IMR-90 (cell line): ENCODE results near the gene TICAM1. TPM values are rescaled to one million over a fixed set of nuclear protein-coding genes. Genes with fewer than 3 reads are reported as not detected.
A peak's percentile ranks its signal among the peaks of the same experiment; 100 is the strongest.

Experiments used
- ATAC-seq: fragments of 200-7000 bp; cut with Tn5 transposase; 2 replicates; pipeline ENCODE4 v1.9.1; 2020; ENCODE audit warnings: low read depth, mild to moderate bottlenecking, moderate library complexity
- BruUV-seq: library from RNA; stranded (reverse); fragments of 400-500 nt; replicated peaks from 2 replicates; lab custom pipeline; 2021; lab: Mats Ljungman, UMichigan
- CTCF ChIA-PET: fragments of 300-600 bp; formaldehyde crosslinking; extraction: SDS; loops from one replicate; lab custom pipeline; 2021; ENCODE audit warnings: antibody characterized with exemption; lab: Yijun Ruan, JAX
- POLR2A ChIA-PET: fragments of 300-600 bp; sonication (Branson Sonifier 250); formaldehyde crosslinking; loops from one replicate; lab custom pipeline; 2022; ENCODE audit warnings: antibody characterized with exemption; ENCODE audit not compliant: unreplicated experiment; lab: Charles Lee
- DNase-seq: peaks from one replicate; pipeline ENCODE4 v3.0.0; 2013
- H2AFZ ChIP-seq: replicated peaks from 2 replicates; pipeline ENCODE3; 2013; ENCODE audit warnings: low read length, mild to moderate bottlenecking; ENCODE audit not compliant: poor library complexity
- H2AK5ac ChIP-seq: 2 replicates; pipeline ENCODE4 v1.6.1; 2013; ENCODE audit warnings: low read depth, low read length, inconsistent platforms
- H2AK9ac ChIP-seq: replicated peaks from 2 replicates; pipeline ENCODE3; 2013; ENCODE audit warnings: mild to moderate bottlenecking, low read depth, low read length, moderate library complexity; ENCODE audit not compliant: poor library complexity
- H2BK120ac ChIP-seq: 2 replicates; pipeline ENCODE4 v1.6.1; 2013; ENCODE audit warnings: low read depth, low read length, inconsistent platforms
- H2BK15ac ChIP-seq: 3 replicates; pipeline ENCODE4 v1.6.1; 2013; ENCODE audit warnings: low read depth, low read length, inconsistent platforms
- H2BK20ac ChIP-seq: 2 replicates; pipeline ENCODE4 v1.6.1; 2013; ENCODE audit warnings: low read depth, mild to moderate bottlenecking, inconsistent platforms, low read length, moderate library complexity
- H2BK5ac ChIP-seq: 2 replicates; pipeline ENCODE4 v1.6.1; 2013; ENCODE audit warnings: mild to moderate bottlenecking, low read depth, low read length, inconsistent platforms; ENCODE audit not compliant: poor library complexity, severe bottlenecking
- H3K14ac ChIP-seq: replicated peaks from 2 replicates; pipeline ENCODE4 v1.6.1; 2013; ENCODE audit warnings: low read depth, low read length, inconsistent platforms
- H3K18ac ChIP-seq: 2 replicates; pipeline ENCODE4 v1.6.1; 2013; ENCODE audit warnings: low read depth, low read length, control low read depth
- H3K23ac ChIP-seq: 2 replicates; pipeline ENCODE4 v1.6.1; 2013; ENCODE audit warnings: low read depth, low read length, inconsistent platforms
- H3K27ac ChIP-seq: 2 replicates; pipeline ENCODE4 v1.5.1; 2013; ENCODE audit warnings: mild to moderate bottlenecking, control low read depth, low read length; ENCODE audit not compliant: insufficient read depth
- H3K27me3 ChIP-seq: 2 replicates; pipeline ENCODE4 v1.6.1; 2013; ENCODE audit warnings: low read length; ENCODE audit not compliant: control insufficient read depth, insufficient read depth
- H3K36me3 ChIP-seq: 2 replicates; pipeline ENCODE4 v1.6.1; 2013; ENCODE audit warnings: low read length, mixed read lengths; ENCODE audit not compliant: control insufficient read depth, insufficient read depth
- H3K4ac ChIP-seq: 2 replicates; pipeline ENCODE4 v1.6.1; 2013; ENCODE audit warnings: low read depth, low read length, inconsistent platforms
- H3K4me1 ChIP-seq: 2 replicates; pipeline ENCODE4 v1.6.1; 2013; ENCODE audit warnings: low read length, mixed read lengths; ENCODE audit not compliant: control insufficient read depth, insufficient read depth
- H3K4me2 ChIP-seq: 2 replicates; pipeline ENCODE4 v1.6.1; 2013; ENCODE audit warnings: low read depth, mild to moderate bottlenecking, control low read depth, low read length, moderate library complexity
- H3K4me3 ChIP-seq: 2 replicates; pipeline ENCODE4 v1.5.1; 2013; ENCODE audit warnings: low read depth, mild to moderate bottlenecking, control low read depth, low read length, moderate library complexity; ENCODE audit not compliant: insufficient read depth
- H3K56ac ChIP-seq: 2 replicates; pipeline ENCODE4 v1.6.1; 2013; ENCODE audit warnings: low read length, inconsistent platforms; ENCODE audit not compliant: insufficient read depth; ENCODE audit errors: extremely low read depth
- H3K79me1 ChIP-seq, 2 experiments: 2 replicates each; pipeline ENCODE4 v1.6.1; 2013; ENCODE audit warnings: low read length in 2 of 2, inconsistent platforms in 1 of 2, low read depth in 1 of 2
- H3K9ac ChIP-seq: 2 replicates; pipeline ENCODE4 v1.6.1; 2013; ENCODE audit warnings: low read depth, low read length, control low read depth
- H3K9me1 ChIP-seq: 2 replicates; pipeline ENCODE4 v1.6.1; 2013; ENCODE audit warnings: low read length, inconsistent platforms; ENCODE audit not compliant: insufficient read depth
- H3K9me3 ChIP-seq: 2 replicates; pipeline ENCODE4 v1.6.1; 2013; ENCODE audit warnings: low read length; ENCODE audit not compliant: control insufficient read depth, insufficient read depth
- H4K20me1 ChIP-seq: 2 replicates; pipeline ENCODE4 v1.6.1; 2013; ENCODE audit warnings: low read length, inconsistent platforms; ENCODE audit not compliant: insufficient read depth
- H4K5ac ChIP-seq: 2 replicates; pipeline ENCODE4 v1.6.1; 2013; ENCODE audit warnings: mild to moderate bottlenecking, low read depth, low read length, control low read depth
- H4K8ac ChIP-seq, 2 experiments: 2 replicates each; pipeline ENCODE4 v1.6.1; 2013; ENCODE audit warnings: low read depth in 2 of 2, low read length in 2 of 2, control low read depth in 1 of 2, inconsistent platforms in 1 of 2
- H4K91ac ChIP-seq: 2 replicates; pipeline ENCODE4 v1.6.1; 2013; ENCODE audit warnings: low read depth, low read length, inconsistent platforms; ENCODE audit not compliant: insufficient read depth
- CEBPB ChIP-seq: IDR thresholded peaks from 2 replicates; pipeline ENCODE4 v1.6.1; 2012; ENCODE audit warnings: low read depth, low read length, improper control_type of control experiment
- CHD1 ChIP-seq: IDR thresholded peaks from 2 replicates; pipeline ENCODE4 v1.6.1; 2012; ENCODE audit warnings: low read depth, low read length, improper control_type of control experiment
- RFX5 ChIP-seq: IDR thresholded peaks from 2 replicates; pipeline ENCODE4 v1.8.0; 2012; ENCODE audit warnings: low read depth, mild to moderate bottlenecking, low read length, moderate library complexity
- SMC3 ChIP-seq: fragments of 150-350 bp; IDR thresholded peaks from 2 replicates; pipeline ENCODE4 v1.6.1; 2016; ENCODE audit warnings: low read depth, mild to moderate bottlenecking, antibody characterized with exemption, low read length, moderate library complexity
- WGBS, 2 experiments: methylation state at CpG; one replicate each; pipeline versions ENCODE4 v1.1.5 to v1.1.7; 2013; ENCODE audit warnings: missing lambda C conversion rate in 2 of 2; ENCODE audit not compliant: insufficient read length in 1 of 2; ENCODE audit errors: extremely low coverage in 2 of 2; 5-methylcytosine and 5-hydroxymethylcytosine counted together
- dilution Hi-C: fragments of 300-500 bp; cut with HindIII; formaldehyde crosslinking; loops from one replicate; pipeline ENCODE4 v1.14.3; 2018; ENCODE audit warnings: low sequenced_read_pairs; ENCODE audit not compliant: unreplicated experiment
- in situ Hi-C: fragments of 300-500 bp; cut with MboI; formaldehyde crosslinking; loops from 3 replicates; pipeline ENCODE4 v1.14.3; 2019; ENCODE audit warnings: low sequenced_read_pairs, inconsistent platforms, mixed read lengths
- intact Hi-C: fragments of 100-400 bp; cut with micrococcal nuclease; formaldehyde crosslinking; loops from 2 replicates; pipeline ENCODE4 v1.10.0; 2022
- polyA plus RNA-seq, 3 experiments: library from polyadenylated mRNA; depleted of rRNA; stranded (reverse); fragments of >200 nt; gene quantifications; 2 replicates each; pipeline ENCODE4 v1.2.3, GENCODE V29; 2012; ENCODE audit warnings: low replicate concordance in 1 of 3
- total RNA-seq: library from RNA; depleted of rRNA; stranded (reverse); fragments of >200 nt; gene quantifications from 2 replicates; pipeline ENCODE4 v1.2.3, GENCODE V29; 2012
- TF ChIP-seq, protein P1 (sequence below): fragments of 150-350 bp; IDR thresholded peaks from 2 replicates; pipeline ENCODE4 v1.6.1; 2016; ENCODE audit warnings: low read depth, mild to moderate bottlenecking, low read length, moderate library complexity, borderline replicate concordance
- TF ChIP-seq, protein P2 (sequence below): conservative IDR thresholded peaks from 2 replicates; pipeline ENCODE4 v1.5.1; 2012; ENCODE audit warnings: mild to moderate bottlenecking, low read depth, low read length, improper control_type of control experiment

Gene TICAM1
- total and polyA plus RNA-seq, 2 of the 4 experiments (the other 2 are of a cell fraction), result 0.90 to 9.2 TPM

GRCh38 chr19:4830332-4830731, 1.2 kb downstream of the TICAM1 start:
- peak overlapping the region; percentile 99 for H2AK9ac ChIP-seq
- H3K27ac ChIP-seq, result no peak overlapping the region; the same call in 1 of the 2 replicates
- H2BK120ac ChIP-seq, result no peak overlapping the region
- dilution Hi-C loops (no loop called here), in situ Hi-C loops (no loop called here), intact Hi-C loops (no loop called here)
- H4K20me1 ChIP-seq, result peaks cover 22% of the 10 kb centered on the region; the same call in 1 of the 2 replicates
- peak overlapping the region; percentile 89 for H2AK5ac ChIP-seq
- ATAC-seq (no peak), DNase-seq (no peak)
- no peak overlapping the region for H2AFZ ChIP-seq
- peak overlapping the region; percentile 32; the same call in 1 of the 3 replicates for H2BK15ac ChIP-seq
- H4K8ac ChIP-seq, result peak overlapping the region; percentile 84 to 86; a peak in 2 of 4 replicates
- H3K36me3 ChIP-seq, result no peaks in the 10 kb centered on the region
- H4K91ac ChIP-seq, result peak overlapping the region; percentile 89
- peaks cover 11% of the 10 kb centered on the region for H3K4me1 ChIP-seq
- peak overlapping the region; percentile 76 for H2BK5ac ChIP-seq
- TF ChIP-seq CEBPB, result no peak
- TF ChIP-seq, protein P1, sequence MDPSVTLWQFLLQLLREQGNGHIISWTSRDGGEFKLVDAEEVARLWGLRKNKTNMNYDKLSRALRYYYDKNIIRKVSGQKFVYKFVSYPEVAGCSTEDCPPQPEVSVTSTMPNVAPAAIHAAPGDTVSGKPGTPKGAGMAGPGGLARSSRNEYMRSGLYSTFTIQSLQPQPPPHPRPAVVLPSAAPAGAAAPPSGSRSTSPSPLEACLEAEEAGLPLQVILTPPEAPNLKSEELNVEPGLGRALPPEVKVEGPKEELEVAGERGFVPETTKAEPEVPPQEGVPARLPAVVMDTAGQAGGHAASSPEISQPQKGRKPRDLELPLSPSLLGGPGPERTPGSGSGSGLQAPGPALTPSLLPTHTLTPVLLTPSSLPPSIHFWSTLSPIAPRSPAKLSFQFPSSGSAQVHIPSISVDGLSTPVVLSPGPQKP, result no peak
- TF ChIP-seq, protein P2, sequence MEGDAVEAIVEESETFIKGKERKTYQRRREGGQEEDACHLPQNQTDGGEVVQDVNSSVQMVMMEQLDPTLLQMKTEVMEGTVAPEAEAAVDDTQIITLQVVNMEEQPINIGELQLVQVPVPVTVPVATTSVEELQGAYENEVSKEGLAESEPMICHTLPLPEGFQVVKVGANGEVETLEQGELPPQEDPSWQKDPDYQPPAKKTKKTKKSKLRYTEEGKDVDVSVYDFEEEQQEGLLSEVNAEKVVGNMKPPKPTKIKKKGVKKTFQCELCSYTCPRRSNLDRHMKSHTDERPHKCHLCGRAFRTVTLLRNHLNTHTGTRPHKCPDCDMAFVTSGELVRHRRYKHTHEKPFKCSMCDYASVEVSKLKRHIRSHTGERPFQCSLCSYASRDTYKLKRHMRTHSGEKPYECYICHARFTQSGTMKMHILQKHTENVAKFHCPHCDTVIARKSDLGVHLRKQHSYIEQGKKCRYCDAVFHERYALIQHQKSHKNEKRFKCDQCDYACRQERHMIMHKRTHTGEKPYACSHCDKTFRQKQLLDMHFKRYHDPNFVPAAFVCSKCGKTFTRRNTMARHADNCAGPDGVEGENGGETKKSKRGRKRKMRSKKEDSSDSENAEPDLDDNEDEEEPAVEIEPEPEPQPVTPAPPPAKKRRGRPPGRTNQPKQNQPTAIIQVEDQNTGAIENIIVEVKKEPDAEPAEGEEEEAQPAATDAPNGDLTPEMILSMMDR, result no peak
- TF ChIP-seq SMC3, result no peak
- no peak for TF ChIP-seq CHD1
- TF ChIP-seq RFX5, result no peak
- ChIA-PET CTCF (no interaction called here), POLR2A (interaction anchor here (0.6 kb wide), 1 partner anchor 12 kb away, joined by 9 read pairs; no protein-coding TSS in a partner anchor)
- H3K18ac ChIP-seq, result no peak overlapping the region
- peak overlapping the region; percentile 98 for H3K4me3 ChIP-seq
- no peak overlapping the region for H4K5ac ChIP-seq
- H2BK20ac ChIP-seq, result no peak overlapping the region
- peaks cover 19 to 44% of the 10 kb centered on the region in 2 experiments for H3K79me1 ChIP-seq
- WGBS, 2 experiments, result 100% methylated on average over 1 of the region's 6 CpGs; no CpG with 5 or more reads in 1 of the 2 experiments
- H3K23ac ChIP-seq, result peak overlapping the region; percentile 96
- peak overlapping the region; percentile 99 for H3K4ac ChIP-seq
- H3K27me3 ChIP-seq, result no peaks in the 10 kb centered on the region
- H3K9me3 ChIP-seq, result no peaks in the 10 kb centered on the region
- peak overlapping the region; percentile 99 for H3K14ac ChIP-seq
- H3K56ac ChIP-seq, result no peak overlapping the region
- H3K9me1 ChIP-seq, result peaks cover 10% of the 10 kb centered on the region
- no TSS peak for BruUV-seq
- H3K4me2 ChIP-seq, result peak overlapping the region; percentile 100
- H3K9ac ChIP-seq, result peak overlapping the region; percentile 100; the same call in 1 of the 2 replicates
